ENCODE measurements around the gene NOL7.

DNA sequence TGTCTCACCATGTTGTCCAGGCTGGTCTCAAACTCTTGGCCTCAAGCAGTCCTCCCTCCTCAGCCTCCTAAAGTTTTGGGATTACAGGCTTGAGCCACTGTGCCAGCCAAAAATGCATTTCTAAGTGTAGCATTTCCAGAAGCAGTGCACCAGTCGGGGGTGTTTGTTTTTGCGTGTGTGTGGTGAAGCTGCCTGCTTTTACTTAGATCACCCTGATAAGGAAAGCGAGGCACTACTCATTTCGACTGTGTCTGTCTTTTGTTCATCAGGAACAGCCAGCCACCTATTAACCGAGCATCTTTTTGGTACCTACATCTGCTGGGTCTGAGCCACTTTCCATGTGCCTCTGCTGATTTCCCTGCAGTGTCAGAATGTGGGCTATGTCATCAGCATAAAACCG is 22.0 kb upstream of the NOL7 start:
- TF ChIP-seq, protein P1, sequence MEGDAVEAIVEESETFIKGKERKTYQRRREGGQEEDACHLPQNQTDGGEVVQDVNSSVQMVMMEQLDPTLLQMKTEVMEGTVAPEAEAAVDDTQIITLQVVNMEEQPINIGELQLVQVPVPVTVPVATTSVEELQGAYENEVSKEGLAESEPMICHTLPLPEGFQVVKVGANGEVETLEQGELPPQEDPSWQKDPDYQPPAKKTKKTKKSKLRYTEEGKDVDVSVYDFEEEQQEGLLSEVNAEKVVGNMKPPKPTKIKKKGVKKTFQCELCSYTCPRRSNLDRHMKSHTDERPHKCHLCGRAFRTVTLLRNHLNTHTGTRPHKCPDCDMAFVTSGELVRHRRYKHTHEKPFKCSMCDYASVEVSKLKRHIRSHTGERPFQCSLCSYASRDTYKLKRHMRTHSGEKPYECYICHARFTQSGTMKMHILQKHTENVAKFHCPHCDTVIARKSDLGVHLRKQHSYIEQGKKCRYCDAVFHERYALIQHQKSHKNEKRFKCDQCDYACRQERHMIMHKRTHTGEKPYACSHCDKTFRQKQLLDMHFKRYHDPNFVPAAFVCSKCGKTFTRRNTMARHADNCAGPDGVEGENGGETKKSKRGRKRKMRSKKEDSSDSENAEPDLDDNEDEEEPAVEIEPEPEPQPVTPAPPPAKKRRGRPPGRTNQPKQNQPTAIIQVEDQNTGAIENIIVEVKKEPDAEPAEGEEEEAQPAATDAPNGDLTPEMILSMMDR (IDR thresholded peaks at IDR 0.05; ENCODE audit: poor library complexity) = no peak
- no peak for TF ChIP-seq EZH2 (IDR thresholded peaks at IDR 0.05; ENCODE audit: borderline replicate concordance)

Measured in hepatocyte (in vitro differentiated cells).